Fibroblast of pulmonary artery (primary cell): ENCODE data around the gene MAP3K3.

ENCODE experiments used
- DNase-seq: peaks from one replicate; pipeline ENCODE4 v3.0.0-alpha.2; 2010; ENCODE audit warnings: low read depth
- H3K4me3 ChIP-seq: replicated peaks from 2 replicates; pipeline ENCODE4 v1.5.1; 2011; ENCODE audit warnings: low read depth, mild to moderate bottlenecking, control low read depth, low read length, moderate library complexity
- TF ChIP-seq, protein P1 (sequence below): IDR thresholded peaks from 2 replicates; pipeline ENCODE4 v1.5.1; 2011; ENCODE audit warnings: mild to moderate bottlenecking, control low read depth, low read length, inconsistent platforms; ENCODE audit errors: missing control alignments

MAP3K3 gene

DNA sequence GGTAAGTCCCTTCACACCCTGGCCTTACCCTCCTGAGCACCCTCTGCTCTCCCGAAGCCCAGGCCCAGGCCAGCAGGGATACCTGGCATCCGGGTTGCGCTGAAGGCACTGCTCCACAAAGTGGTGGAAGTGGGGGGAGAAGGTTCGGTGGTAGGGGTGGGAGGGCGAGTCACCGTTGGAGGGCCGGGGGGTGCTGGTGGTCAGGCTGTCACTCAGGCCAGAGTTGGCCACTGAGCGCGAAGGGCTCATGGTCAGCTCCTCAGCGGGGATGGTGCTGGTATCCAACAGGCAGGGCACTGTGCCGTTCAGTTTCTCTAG lies 82.0 kb downstream of the MAP3K3 start:
- DNase-seq = no peak
- TF ChIP-seq, protein P1, sequence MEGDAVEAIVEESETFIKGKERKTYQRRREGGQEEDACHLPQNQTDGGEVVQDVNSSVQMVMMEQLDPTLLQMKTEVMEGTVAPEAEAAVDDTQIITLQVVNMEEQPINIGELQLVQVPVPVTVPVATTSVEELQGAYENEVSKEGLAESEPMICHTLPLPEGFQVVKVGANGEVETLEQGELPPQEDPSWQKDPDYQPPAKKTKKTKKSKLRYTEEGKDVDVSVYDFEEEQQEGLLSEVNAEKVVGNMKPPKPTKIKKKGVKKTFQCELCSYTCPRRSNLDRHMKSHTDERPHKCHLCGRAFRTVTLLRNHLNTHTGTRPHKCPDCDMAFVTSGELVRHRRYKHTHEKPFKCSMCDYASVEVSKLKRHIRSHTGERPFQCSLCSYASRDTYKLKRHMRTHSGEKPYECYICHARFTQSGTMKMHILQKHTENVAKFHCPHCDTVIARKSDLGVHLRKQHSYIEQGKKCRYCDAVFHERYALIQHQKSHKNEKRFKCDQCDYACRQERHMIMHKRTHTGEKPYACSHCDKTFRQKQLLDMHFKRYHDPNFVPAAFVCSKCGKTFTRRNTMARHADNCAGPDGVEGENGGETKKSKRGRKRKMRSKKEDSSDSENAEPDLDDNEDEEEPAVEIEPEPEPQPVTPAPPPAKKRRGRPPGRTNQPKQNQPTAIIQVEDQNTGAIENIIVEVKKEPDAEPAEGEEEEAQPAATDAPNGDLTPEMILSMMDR = no peak
- H3K4me3 ChIP-seq = no peak overlapping the region

GRCh38 chr17:63704836-63705235 lies 82.6 kb downstream of the MAP3K3 start:
- no peak for DNase-seq
- no peak overlapping the region for H3K4me3 ChIP-seq
- TF ChIP-seq, protein P1 = no peak

DNA sequence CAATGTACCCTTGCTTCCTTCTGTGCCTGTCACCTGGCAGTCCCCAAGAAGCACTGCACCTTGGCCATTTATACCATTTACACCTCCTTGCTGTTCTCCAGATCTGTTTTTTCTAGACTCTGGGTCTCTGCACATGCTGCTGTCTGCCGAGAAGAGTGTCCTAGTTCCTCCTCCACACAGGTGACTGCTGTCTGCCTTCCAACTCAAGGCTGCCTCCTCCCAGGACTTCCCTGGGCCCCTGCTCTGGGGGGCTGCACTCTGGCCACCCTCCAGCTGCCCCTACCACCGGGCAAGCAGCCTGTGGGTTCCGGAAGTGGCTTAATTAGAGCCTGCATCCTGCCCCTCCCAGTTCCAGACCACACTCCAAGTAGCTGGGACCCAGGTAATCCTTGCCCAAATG lies 83.4 kb downstream of the MAP3K3 start:
- H3K4me3 ChIP-seq = no peak overlapping the region
- TF ChIP-seq, protein P1 = no peak
- DNase-seq = no peak

- DNase-seq = no peak
- TF ChIP-seq, protein P1 = no peak
- no peak overlapping the region for H3K4me3 ChIP-seq
Observed at GRCh38 chr17:63706336-63707082, 84.3 kb downstream of the MAP3K3 start.

DNA sequence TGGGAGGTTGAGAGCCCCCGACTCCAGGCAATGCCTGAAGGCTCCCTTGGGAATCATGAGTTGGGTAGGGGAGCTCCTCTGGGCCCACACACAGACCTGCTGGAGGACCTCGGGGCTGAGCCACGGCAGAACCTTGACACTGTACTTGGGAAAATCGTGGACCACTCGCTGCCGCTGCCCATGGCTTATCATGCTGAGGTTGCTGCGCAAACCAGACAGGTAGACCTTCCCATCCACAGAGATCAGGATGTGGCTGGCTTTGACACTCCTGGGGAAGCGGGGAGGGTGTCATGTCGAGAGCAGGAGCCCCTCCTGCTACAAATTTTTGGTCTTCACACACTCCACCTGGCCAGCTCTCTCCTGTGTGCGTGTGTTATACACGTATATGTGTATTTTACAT lies 84.9 kb downstream of the MAP3K3 start:
- no peak for DNase-seq
- no peak overlapping the region for H3K4me3 ChIP-seq
- TF ChIP-seq, protein P1 = no peak

GRCh38 chr17:63709110-63709509 lies 86.9 kb downstream of the MAP3K3 start:
- no peak overlapping the region for H3K4me3 ChIP-seq
- no peak for DNase-seq
- TF ChIP-seq, protein P1 = no peak
